Measurements from ENCODE around the gene FBXO17. TPM values are rescaled to one million over a fixed set of nuclear protein-coding genes. Genes with fewer than 3 reads are reported as not detected.

Gene FBXO17
- total RNA-seq, 4 donors from 2014 or later = 31.9 to 59.6 (median 54.0) TPM

- TF ChIP-seq CTCF (IDR thresholded peaks at IDR 0.05) (no peak), POLR2A (IDR thresholded peaks at IDR 0.05) (no peak), EP300 (IDR thresholded peaks at IDR 0.05) (no peak)
- WGBS, 2 donors = 31 to 33% methylated on average over 8 of the region's 8 CpGs
- H3K27me3 ChIP-seq = no peaks in the 10 kb centered on the region
These were observed 44.1 kb downstream of the FBXO17 start for GRCh38 chr19:38931521-38931793.

GRCh38 chr19:38930776-38931520 is 44.6 kb downstream of the FBXO17 start, which contains the start of gene MRPS12:
Gene MRPS12, plus strand, starts transcription at chr19:38930944. Its CDS starts 351 bp downstream, at chr19:38931295.
- peak; percentile 97 to 99 for DNase-seq (ENCODE audit: low spot score in 2 of 2)
- Histone ChIP-seq H3K9me3 (peaks cover 0 to 9% (median 0%) of the 10 kb centered on the region in 4 donors), H3K4me1 (peaks cover 0 to 29% (median 14%) of the 10 kb centered on the region in 4 donors), H3K27me3 (no peaks in the 10 kb centered on the region), H3K27ac (peak within 1 kb of the TSS; percentile 77 to 88 (median 82)), H3K36me3 (peaks cover 0 to 54% (median 0%) of the 10 kb centered on the region in 3 donors), H3K4me3 (peak within 1 kb of the TSS; percentile 48 to 91 (median 76))
- TF ChIP-seq POLR2A (IDR thresholded peaks at IDR 0.05) (peak in 1 of 2 donors; percentile 35), CTCF (IDR thresholded peaks at IDR 0.05) (no peak), EP300 (IDR thresholded peaks at IDR 0.05) (peak in 1 of 2 donors; percentile 35)
- 0 to 1% methylated on average over 26 to 40 of the region's 40 CpGs for WGBS, 2 donors

More at GRCh38 chr19:38931521-38931793, 44.1 kb downstream of the FBXO17 start:
- Histone ChIP-seq H3K27ac (peak overlapping the region in 3 of 4 donors; percentile 78 to 88 (median 86)), H3K4me3 (peak overlapping the region; percentile 48 to 91 (median 76)), H3K4me1 (peaks cover 0 to 29% (median 14%) of the 10 kb centered on the region in 4 donors), H3K36me3 (peaks cover 0 to 54% (median 0%) of the 10 kb centered on the region in 3 donors), H3K9me3 (peaks cover 0 to 9% (median 0%) of the 10 kb centered on the region in 4 donors)
- DNase-seq (ENCODE audit: low spot score in 2 of 2) = no peak

- TF ChIP-seq EP300 (IDR thresholded peaks at IDR 0.05) = peak; percentile 83 to 94
- TF ChIP-seq POLR2A (IDR thresholded peaks at IDR 0.05) = peak in 1 of 2 donors; percentile 6
- peak; percentile 98 to 100 (median 99) for TF ChIP-seq CTCF (IDR thresholded peaks at IDR 0.05)
- H3K4me3 ChIP-seq = peak within 1 kb of the TSS; percentile 48 to 91 (median 76)
- 3 to 5% methylated on average over 29 to 49 of the region's 49 CpGs for WGBS, 2 donors
- H3K4me1 ChIP-seq = peaks cover 0 to 29% (median 14%) of the 10 kb centered on the region in 4 donors
- no peaks in the 10 kb centered on the region for H3K27me3 ChIP-seq
- H3K27ac ChIP-seq = peak within 1 kb of the TSS; percentile 77 to 88 (median 82)
- peaks cover 0 to 54% (median 0%) of the 10 kb centered on the region in 3 donors for H3K36me3 ChIP-seq
- peaks cover 0 to 6% (median 0%) of the 10 kb centered on the region in 4 donors for H3K9me3 ChIP-seq
- peak; percentile 78 to 90 for DNase-seq (ENCODE audit: low spot score in 2 of 2)
These were observed 45.4 kb downstream of the FBXO17 start, which contains the start of gene SARS2 for GRCh38 chr19:38929929-38930775. Gene SARS2, minus strand, starts transcription at chr19:38930763. Its CDS starts 27 bp downstream, at chr19:38930736.

- DNase-seq (ENCODE audit: low spot score in 2 of 2) = no peak
- Histone ChIP-seq H3K27me3 (no peaks in the 10 kb centered on the region), H3K4me3 (no peak overlapping the region), H3K36me3 (peaks cover 0 to 54% (median 0%) of the 10 kb centered on the region in 3 donors), H3K4me1 (peaks cover 0 to 29% (median 14%) of the 10 kb centered on the region in 4 donors), H3K9me3 (no peaks in the 10 kb centered on the region), H3K27ac (no peak overlapping the region)
- no peak for TF ChIP-seq CTCF (IDR thresholded peaks at IDR 0.05)
- 84 to 85% methylated on average over 4 of the region's 4 CpGs for WGBS, 2 donors
These were observed 47.0 kb downstream of the FBXO17 start for GRCh38 chr19:38928391-38929001.
